AG04449 (cell line): ENCODE measurements around the gene TECPR1.

Experiments used
- CTCF ChIA-PET: fragments of 350-600 bp; formaldehyde crosslinking; extraction: SDS; loops from one replicate; lab custom pipeline; 2021; ENCODE audit warnings: antibody characterized with exemption; lab: Yijun Ruan, JAX
- POLR2A ChIA-PET: fragments of 400-600, 350-600 bp; formaldehyde crosslinking; extraction: SDS; loops from one replicate; lab custom pipeline; 2020; ENCODE audit warnings: antibody characterized with exemption, inconsistent platforms; lab: Yijun Ruan, JAX
- DNase-seq: peaks from one replicate; pipeline ENCODE4 v3.0.0-alpha.2; 2010; ENCODE audit warnings: low read depth, low spot score
- H3K4me3 ChIP-seq: 2 replicates; pipeline ENCODE4 v1.5.1; 2011; ENCODE audit warnings: low read depth, mild to moderate bottlenecking, control low read depth, low read length
- CTCF ChIP-seq: IDR thresholded peaks from one replicate; pipeline ENCODE4 v1.5.1; 2011; ENCODE audit warnings: mild to moderate bottlenecking, moderate library complexity, low read length, control low read depth, inconsistent platforms; ENCODE audit not compliant: insufficient read depth; ENCODE audit errors: missing control alignments

TECPR1 gene

GRCh38 chr7:98170966-98171365 lies 81.1 kb downstream of the TECPR1 start:
- ChIA-PET CTCF (interaction anchor here (16.2 kb wide), 1 partner anchor 152 kb away, joined by 544 read pairs; no protein-coding TSS in a partner anchor), POLR2A (no interaction called here)
- no peak overlapping the region for H3K4me3 ChIP-seq
- TF ChIP-seq CTCF: no peak
- DNase-seq: no peak

GRCh38 chr7:98168904-98169621 lies 83.0 kb downstream of the TECPR1 start:
- no peak for DNase-seq
- H3K4me3 ChIP-seq: no peak overlapping the region
- TF ChIP-seq CTCF: no peak
- POLR2A ChIA-PET: no interaction called here
- CTCF ChIA-PET: interaction anchor here (0.8 to 16.2 kb wide), 40 partner anchors 10 to 672 kb away, joined by 3 to 544 read pairs (median 6); partner anchors contain the start of gene LMTK2

GRCh38 chr7:98168181-98168903 lies 83.7 kb downstream of the TECPR1 start:
- CTCF ChIA-PET: interaction anchor here (0.8 to 16.2 kb wide), 41 partner anchors 10 to 987 kb away, joined by 3 to 544 read pairs (median 6); partner anchors contain the start of gene LMTK2
- POLR2A ChIA-PET: no interaction called here
- no peak overlapping the region for H3K4me3 ChIP-seq
- no peak for DNase-seq
- TF ChIP-seq CTCF: peak; percentile 71

GRCh38 chr7:98167653-98168052 lies 84.4 kb downstream of the TECPR1 start:
- ChIA-PET CTCF (interaction anchor here (0.9 to 16.2 kb wide), 25 partner anchors 10 to 986 kb away, joined by 3 to 544 read pairs (median 10); partner anchors contain the start of gene LMTK2), POLR2A (no interaction called here)
- no peak for DNase-seq
- no peak overlapping the region for H3K4me3 ChIP-seq
- TF ChIP-seq CTCF: no peak

GRCh38 chr7:98166668-98166970 lies 85.4 kb downstream of the TECPR1 start:
- no peak for DNase-seq
- TF ChIP-seq CTCF: no peak
- no peak overlapping the region for H3K4me3 ChIP-seq
- ChIA-PET CTCF (interaction anchor here (0.9 to 16.2 kb wide), 15 partner anchors 9 to 147 kb away, joined by 3 to 544 read pairs (median 18); partner anchors contain the start of gene LMTK2), POLR2A (no interaction called here)
